ENCODE data around the gene LOXL3.
A peak's percentile ranks its signal among the peaks of the same experiment; 100 is the strongest.

The LOXL3 gene

GRCh38 chr2:74507145-74507925, 46.4 kb downstream of the LOXL3 start, which contains the start of gene PCGF1:
TSS of gene PCGF1 (minus strand) at chr2:74507695. CDS start at chr2:74507668, 27 bp downstream.
- Histone ChIP-seq H3K9me3 (ENCODE audit: control insufficient read depth, insufficient read depth, low read length) (no peaks in the 10 kb centered on the region), H3K27me3 (ENCODE audit: control insufficient read depth, insufficient read depth, low read length) (peaks cover 83% of the 10 kb centered on the region), H3K4me3 (ENCODE audit: low read depth, low read length) (peak within 1 kb of the TSS; percentile 93), H3K9ac (ENCODE audit: low read depth, low read length) (peak within 1 kb of the TSS; percentile 84), H3K4me1 (ENCODE audit: control insufficient read depth, insufficient read depth, low read length) (peaks cover 3% of the 10 kb centered on the region), H3K36me3 (ENCODE audit: control insufficient read depth, insufficient read depth, low read length) (peaks cover 4% of the 10 kb centered on the region)

GRCh38 chr2:74505448-74506246, 48.1 kb downstream of the LOXL3 start:
- Histone ChIP-seq H3K27me3 (ENCODE audit: control insufficient read depth, insufficient read depth, low read length) (peaks cover 83% of the 10 kb centered on the region), H3K4me1 (ENCODE audit: control insufficient read depth, insufficient read depth, low read length) (peaks cover 3% of the 10 kb centered on the region), H3K9me3 (ENCODE audit: control insufficient read depth, insufficient read depth, low read length) (no peaks in the 10 kb centered on the region), H3K9ac (ENCODE audit: low read depth, low read length) (no peak overlapping the region), H3K4me3 (ENCODE audit: low read depth, low read length) (no peak overlapping the region), H3K36me3 (ENCODE audit: control insufficient read depth, insufficient read depth, low read length) (peaks cover 4% of the 10 kb centered on the region)

GRCh38 chr2:74504591-74504990, 49.2 kb downstream of the LOXL3 start:
- Histone ChIP-seq H3K4me3 (ENCODE audit: low read depth, low read length) (peak overlapping the region; percentile 48), H3K9ac (ENCODE audit: low read depth, low read length) (no peak overlapping the region), H3K4me1 (ENCODE audit: control insufficient read depth, insufficient read depth, low read length) (peaks cover 3% of the 10 kb centered on the region), H3K27me3 (ENCODE audit: control insufficient read depth, insufficient read depth, low read length) (peaks cover 83% of the 10 kb centered on the region), H3K36me3 (ENCODE audit: control insufficient read depth, insufficient read depth, low read length) (peaks cover 4% of the 10 kb centered on the region), H3K9me3 (ENCODE audit: control insufficient read depth, insufficient read depth, low read length) (no peaks in the 10 kb centered on the region)

GRCh38 chr2:74503506-74504475, 50.0 kb downstream of the LOXL3 start:
- peak overlapping the region; percentile 48 for H3K4me3 ChIP-seq (ENCODE audit: low read depth, low read length)
- peaks cover 83% of the 10 kb centered on the region for H3K27me3 ChIP-seq (ENCODE audit: control insufficient read depth, insufficient read depth, low read length)
- H3K9ac ChIP-seq (ENCODE audit: low read depth, low read length) = peak overlapping the region; percentile 60
- peaks cover 4% of the 10 kb centered on the region for H3K36me3 ChIP-seq (ENCODE audit: control insufficient read depth, insufficient read depth, low read length)
- H3K9me3 ChIP-seq (ENCODE audit: control insufficient read depth, insufficient read depth, low read length) = no peaks in the 10 kb centered on the region
- H3K4me1 ChIP-seq (ENCODE audit: control insufficient read depth, insufficient read depth, low read length) = peaks cover 3% of the 10 kb centered on the region

- H3K27me3 ChIP-seq (ENCODE audit: control insufficient read depth, insufficient read depth, low read length) = peaks cover 84% of the 10 kb centered on the region
- peaks cover 3% of the 10 kb centered on the region for H3K4me1 ChIP-seq (ENCODE audit: control insufficient read depth, insufficient read depth, low read length)
- H3K36me3 ChIP-seq (ENCODE audit: control insufficient read depth, insufficient read depth, low read length) = peaks cover 4% of the 10 kb centered on the region
- peak overlapping the region; percentile 60 for H3K9ac ChIP-seq (ENCODE audit: low read depth, low read length)
- peak overlapping the region; percentile 48 for H3K4me3 ChIP-seq (ENCODE audit: low read depth, low read length)
- no peaks in the 10 kb centered on the region for H3K9me3 ChIP-seq (ENCODE audit: control insufficient read depth, insufficient read depth, low read length)
Observed at GRCh38 chr2:74502720-74503505, 50.8 kb downstream of the LOXL3 start.

GRCh38 chr2:74502147-74502719, 51.5 kb downstream of the LOXL3 start:
- Histone ChIP-seq H3K4me1 (ENCODE audit: control insufficient read depth, insufficient read depth, low read length) (peaks cover 3% of the 10 kb centered on the region), H3K36me3 (ENCODE audit: control insufficient read depth, insufficient read depth, low read length) (peaks cover 4% of the 10 kb centered on the region), H3K9me3 (ENCODE audit: control insufficient read depth, insufficient read depth, low read length) (no peaks in the 10 kb centered on the region), H3K27me3 (ENCODE audit: control insufficient read depth, insufficient read depth, low read length) (peaks cover 91% of the 10 kb centered on the region), H3K4me3 (ENCODE audit: low read depth, low read length) (peak overlapping the region; percentile 48), H3K9ac (ENCODE audit: low read depth, low read length) (no peak overlapping the region)

- H3K4me3 ChIP-seq (ENCODE audit: low read depth, low read length) = peak overlapping the region; percentile 48
Observed at GRCh38 chr2:74501335-74502071, 52.2 kb downstream of the LOXL3 start.

GRCh38 chr2:74500578-74500946, 53.2 kb downstream of the LOXL3 start:
- no peak overlapping the region for H3K9ac ChIP-seq (ENCODE audit: low read depth, low read length)
- H3K9me3 ChIP-seq (ENCODE audit: control insufficient read depth, insufficient read depth, low read length) = no peaks in the 10 kb centered on the region
- H3K4me1 ChIP-seq (ENCODE audit: control insufficient read depth, insufficient read depth, low read length) = no peaks in the 10 kb centered on the region
- H3K4me3 ChIP-seq (ENCODE audit: low read depth, low read length) = peak overlapping the region; percentile 41
- peaks cover 4% of the 10 kb centered on the region for H3K36me3 ChIP-seq (ENCODE audit: control insufficient read depth, insufficient read depth, low read length)
- H3K27me3 ChIP-seq (ENCODE audit: control insufficient read depth, insufficient read depth, low read length) = peaks cover 100% of the 10 kb centered on the region

More at GRCh38 chr2:74501335-74502071, 52.2 kb downstream of the LOXL3 start:
- H3K27me3 ChIP-seq (ENCODE audit: control insufficient read depth, insufficient read depth, low read length) = peaks cover 95% of the 10 kb centered on the region
- peaks cover 4% of the 10 kb centered on the region for H3K36me3 ChIP-seq (ENCODE audit: control insufficient read depth, insufficient read depth, low read length)
- peaks cover under 1% of the 10 kb centered on the region for H3K4me1 ChIP-seq (ENCODE audit: control insufficient read depth, insufficient read depth, low read length)
- H3K9ac ChIP-seq (ENCODE audit: low read depth, low read length) = no peak overlapping the region
- H3K9me3 ChIP-seq (ENCODE audit: control insufficient read depth, insufficient read depth, low read length) = no peaks in the 10 kb centered on the region

GRCh38 chr2:74499940-74500577, 53.7 kb downstream of the LOXL3 start:
- H3K36me3 ChIP-seq (ENCODE audit: control insufficient read depth, insufficient read depth, low read length) = no peaks in the 10 kb centered on the region
- H3K9me3 ChIP-seq (ENCODE audit: control insufficient read depth, insufficient read depth, low read length) = no peaks in the 10 kb centered on the region
- H3K4me3 ChIP-seq (ENCODE audit: low read depth, low read length) = peak overlapping the region; percentile 41
- H3K27me3 ChIP-seq (ENCODE audit: control insufficient read depth, insufficient read depth, low read length) = peaks cover 100% of the 10 kb centered on the region
- no peak overlapping the region for H3K9ac ChIP-seq (ENCODE audit: low read depth, low read length)
- H3K4me1 ChIP-seq (ENCODE audit: control insufficient read depth, insufficient read depth, low read length) = no peaks in the 10 kb centered on the region

Data from iPS-15b (cell line).